Stimulated activated CD4-positive, alpha-beta T cell treated with anti-CD3 and anti-CD28 coated beads, Interleukin-15, amount 100 ng/mL, for 48 hours (primary cell): ENCODE data around the gene DUOX1.

Experiments used
- DNase-seq, 2 donors: peaks; one replicate each; pipeline ENCODE4 v3.0.0-alpha.2; 2020; ENCODE audit warnings: low read depth in 2 of 2

DUOX1 gene

GRCh38 chr15:45106002-45106790, 23.6 kb upstream of the DUOX1 start:
- DNase-seq = no peak

GRCh38 chr15:45107941-45108630, 21.7 kb upstream of the DUOX1 start:
- DNase-seq = no peak

GRCh38 chr15:45110256-45110820, 19.5 kb upstream of the DUOX1 start:
- DNase-seq = no peak

GRCh38 chr15:45111390-45112142, 18.2 kb upstream of the DUOX1 start:
- DNase-seq = no peak

GRCh38 chr15:45112143-45112590, 17.6 kb upstream of the DUOX1 start:
- no peak for DNase-seq

GRCh38 chr15:45112591-45113379, 17.0 kb upstream of the DUOX1 start:
- no peak for DNase-seq

GRCh38 chr15:45113380-45113990, 16.3 kb upstream of the DUOX1 start:
- no peak for DNase-seq

GRCh38 chr15:45114076-45114750, 15.6 kb upstream of the DUOX1 start, which contains the start of the genes DUOX2 and DUOXA2:
Gene DUOX2, minus strand, starts transcription at chr15:45114172. Its CDS starts 761 bp downstream, at chr15:45113411.
Gene DUOXA2, plus strand, starts transcription at chr15:45114326. Its CDS starts 280 bp downstream, at chr15:45114606.
- no peak for DNase-seq

GRCh38 chr15:45114751-45115085, 15.1 kb upstream of the DUOX1 start:
- DNase-seq = no peak

GRCh38 chr15:45115312-45115820, 14.4 kb upstream of the DUOX1 start:
- DNase-seq = no peak

- no peak for DNase-seq
Observed at GRCh38 chr15:45116006-45116481, 13.8 kb upstream of the DUOX1 start.

GRCh38 chr15:45116482-45117307, 13.1 kb upstream of the DUOX1 start:
- no peak for DNase-seq

- no peak for DNase-seq
Observed at GRCh38 chr15:45117308-45118130, 12.3 kb upstream of the DUOX1 start.

- peak; percentile 75 to 81 for DNase-seq
Observed at GRCh38 chr15:45118131-45118588, 11.6 kb upstream of the DUOX1 start.

- DNase-seq = no peak
Observed at GRCh38 chr15:45118996-45119395, 10.8 kb upstream of the DUOX1 start.

- DNase-seq = no peak
Observed at GRCh38 chr15:45120081-45120972, 9.5 kb upstream of the DUOX1 start.

GRCh38 chr15:45121020-45121419, 8.8 kb upstream of the DUOX1 start:
- DNase-seq = no peak
